ENCODE results near the gene FOXM1. TPM values are rescaled to one million over a fixed set of nuclear protein-coding genes. Genes with fewer than 3 reads are reported as not detected.

The FOXM1 gene
- total and polyA plus RNA-seq, 2 of the 13 experiments (the other 11 are each of a cell fraction or from before 2014, with no cell fraction given): 17.1 to 25.9 TPM

GRCh38 chr12:2812290-2813213, 64.4 kb downstream of the FOXM1 start, which contains the start of gene ITFG2 (continued):
- TF ChIP-seq ZBED4 (CRISPR knock-in tag; IDR thresholded peaks at IDR 0.05; ENCODE audit: borderline replicate concordance) (peak; percentile 24; the same call in 1 of the 2 replicates), HMGXB4 (CRISPR knock-in tag; IDR thresholded peaks at IDR 0.05; ENCODE audit: borderline replicate concordance in 1 of 2, low read depth in 1 of 2) (peak in 1 of 2 experiments; percentile 93; a peak in 3 of 4 replicates), ZNF607 (CRISPR knock-in tag; IDR thresholded peaks at IDR 0.05; ENCODE audit: borderline replicate concordance) (0 out of 2 replicates have a peak, but pooled peaks have one; percentile 69), WIZ (CRISPR knock-in tag; IDR thresholded peaks at IDR 0.05) (no peak), SRY (CRISPR knock-in tag; IDR thresholded peaks at IDR 0.05) (peak; percentile 95), ATM (IDR thresholded peaks at IDR 0.05; ENCODE audit: borderline replicate concordance) (no peak), ZKSCAN1 (IDR thresholded peaks at IDR 0.05; ENCODE audit: low read length) (peak; percentile 86; the same call in 1 of the 2 replicates), PRPF4 (IDR thresholded peaks at IDR 0.05; ENCODE audit: low read depth, low read length, poor library complexity, severe bottlenecking) (peak; percentile 95), SOX5 (CRISPR knock-in tag; IDR thresholded peaks at IDR 0.05; ENCODE audit: borderline replicate concordance) (peak; percentile 62; the same call in 1 of the 2 replicates), TCF7 (IDR thresholded peaks at IDR 0.05; ENCODE audit: low read depth) (no peak), ZNF180 (CRISPR knock-in tag; IDR thresholded peaks at IDR 0.05; ENCODE audit: borderline replicate concordance, low read depth) (no peak), RFXANK (CRISPR knock-in tag; IDR thresholded peaks at IDR 0.05) (no peak), ZNF543 (CRISPR knock-in tag; IDR thresholded peaks at IDR 0.05) (peak; percentile 78), ZNF562 (CRISPR knock-in tag; IDR thresholded peaks at IDR 0.05; ENCODE audit: borderline replicate concordance) (no peak)
- TF ChIP-seq, protein P1, sequence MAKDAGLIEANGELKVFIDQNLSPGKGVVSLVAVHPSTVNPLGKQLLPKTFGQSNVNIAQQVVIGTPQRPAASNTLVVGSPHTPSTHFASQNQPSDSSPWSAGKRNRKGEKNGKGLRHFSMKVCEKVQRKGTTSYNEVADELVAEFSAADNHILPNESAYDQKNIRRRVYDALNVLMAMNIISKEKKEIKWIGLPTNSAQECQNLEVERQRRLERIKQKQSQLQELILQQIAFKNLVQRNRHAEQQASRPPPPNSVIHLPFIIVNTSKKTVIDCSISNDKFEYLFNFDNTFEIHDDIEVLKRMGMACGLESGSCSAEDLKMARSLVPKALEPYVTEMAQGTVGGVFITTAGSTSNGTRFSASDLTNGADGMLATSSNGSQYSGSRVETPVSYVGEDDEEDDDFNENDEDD (CRISPR knock-in tag; IDR thresholded peaks at IDR 0.05; ENCODE audit: borderline replicate concordance): peak; percentile 81
- TF ChIP-seq, protein P2, sequence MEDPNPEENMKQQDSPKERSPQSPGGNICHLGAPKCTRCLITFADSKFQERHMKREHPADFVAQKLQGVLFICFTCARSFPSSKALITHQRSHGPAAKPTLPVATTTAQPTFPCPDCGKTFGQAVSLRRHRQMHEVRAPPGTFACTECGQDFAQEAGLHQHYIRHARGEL (CRISPR knock-in tag; IDR thresholded peaks at IDR 0.05): no peak
